GM18511 (cell line): ENCODE measurements around the gene USH1C.

Experiments
- ATAC-seq: cut with Tn5 transposase; IDR thresholded peaks from one replicate; pipeline ENCODE4 v1.9.1; 2021; ENCODE audit warnings: mild to moderate bottlenecking, moderate library complexity; ENCODE audit not compliant: unreplicated experiment

Gene USH1C

GRCh38 chr11:17571431-17572358 is 27.5 kb upstream of the USH1C start:
- no peak for ATAC-seq

DNA sequence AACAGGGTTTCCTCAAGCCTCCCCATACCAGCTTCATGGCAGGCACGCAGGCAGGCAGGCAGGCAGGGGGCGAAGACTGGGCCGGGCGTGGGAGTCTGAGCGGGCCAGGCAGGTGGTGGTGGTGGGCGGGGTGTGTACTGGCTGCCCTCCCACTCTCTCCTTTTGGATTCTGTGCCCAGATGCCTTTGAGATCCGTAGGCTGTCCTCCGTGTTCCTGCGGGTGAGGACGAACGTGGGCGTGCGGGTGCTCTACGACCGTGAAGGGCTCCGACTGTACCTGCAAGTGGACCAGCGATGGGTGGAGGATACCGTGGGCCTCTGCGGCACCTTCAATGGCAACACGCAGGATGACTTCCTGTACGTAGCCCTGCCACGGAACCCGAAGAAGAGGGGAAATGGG is 25.8 kb upstream of the USH1C start:
- no peak for ATAC-seq

GRCh38 chr11:17568944-17569343 is 24.7 kb upstream of the USH1C start:
- ATAC-seq: no peak

DNA sequence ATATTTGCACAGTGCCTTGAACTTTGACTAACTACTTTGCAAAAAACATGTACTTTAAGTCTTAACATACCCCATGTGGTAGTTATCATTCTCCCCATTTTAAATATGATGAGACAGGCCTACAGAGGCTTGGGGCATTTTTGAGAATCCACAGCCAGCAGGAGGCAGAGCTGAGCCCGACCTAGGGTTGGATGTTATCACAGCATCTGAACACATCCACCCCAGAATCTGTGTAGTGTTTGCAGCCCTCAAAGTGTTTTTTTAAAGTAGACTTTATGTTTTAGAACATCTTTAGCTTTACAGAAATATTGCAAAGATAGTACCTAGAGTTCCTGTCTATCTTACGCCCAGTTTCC is 20.4 kb upstream of the USH1C start:
- no peak for ATAC-seq

GRCh38 chr11:17563961-17564686 is 19.9 kb upstream of the USH1C start:
- ATAC-seq: no peak

DNA sequence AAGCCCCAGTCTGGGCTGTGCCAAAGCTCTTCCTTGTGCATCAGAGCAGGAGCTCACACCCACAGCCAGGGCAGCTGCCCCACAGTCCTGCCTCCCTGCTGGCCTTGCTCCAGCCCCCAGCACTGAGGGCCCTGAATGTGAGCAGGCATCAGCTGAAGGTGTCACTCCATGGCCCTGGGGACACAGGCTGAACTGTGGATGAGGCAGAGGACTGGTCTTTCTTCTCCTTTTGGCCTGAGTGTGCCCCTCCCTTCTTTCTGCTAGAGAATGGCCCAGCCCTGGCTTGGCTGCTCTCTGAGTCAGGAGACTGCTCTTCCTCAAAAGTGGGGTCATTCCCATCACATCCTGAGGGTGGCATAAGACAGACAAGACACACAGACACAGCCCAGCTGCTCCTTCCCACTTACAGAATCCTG is 19.0 kb upstream of the USH1C start:
- ATAC-seq: no peak

DNA sequence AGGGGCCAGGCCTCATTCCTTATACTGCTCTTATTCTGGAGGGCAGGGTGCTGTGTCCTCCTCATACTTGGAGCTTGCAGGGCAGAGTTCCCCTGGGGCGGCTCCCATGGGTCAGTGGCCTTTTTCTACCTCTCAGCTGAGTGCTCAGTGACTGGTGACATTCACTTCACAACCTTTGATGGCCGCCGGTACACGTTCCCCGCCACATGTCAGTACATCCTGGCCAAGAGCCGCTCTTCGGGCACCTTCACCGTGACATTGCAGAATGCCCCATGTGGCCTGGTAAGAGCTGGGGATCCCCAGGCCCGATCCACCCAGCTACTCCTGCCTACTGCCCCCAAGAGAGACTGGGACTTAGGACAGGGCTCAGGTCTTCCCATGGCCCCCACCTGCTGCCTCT is 17.3 kb upstream of the USH1C start:
- no peak for ATAC-seq

- no peak for ATAC-seq
Observed at GRCh38 chr11:17561111-17561415, 16.8 kb upstream of the USH1C start.

GRCh38 chr11:17560281-17561110 is 16.3 kb upstream of the USH1C start:
- ATAC-seq: no peak

DNA sequence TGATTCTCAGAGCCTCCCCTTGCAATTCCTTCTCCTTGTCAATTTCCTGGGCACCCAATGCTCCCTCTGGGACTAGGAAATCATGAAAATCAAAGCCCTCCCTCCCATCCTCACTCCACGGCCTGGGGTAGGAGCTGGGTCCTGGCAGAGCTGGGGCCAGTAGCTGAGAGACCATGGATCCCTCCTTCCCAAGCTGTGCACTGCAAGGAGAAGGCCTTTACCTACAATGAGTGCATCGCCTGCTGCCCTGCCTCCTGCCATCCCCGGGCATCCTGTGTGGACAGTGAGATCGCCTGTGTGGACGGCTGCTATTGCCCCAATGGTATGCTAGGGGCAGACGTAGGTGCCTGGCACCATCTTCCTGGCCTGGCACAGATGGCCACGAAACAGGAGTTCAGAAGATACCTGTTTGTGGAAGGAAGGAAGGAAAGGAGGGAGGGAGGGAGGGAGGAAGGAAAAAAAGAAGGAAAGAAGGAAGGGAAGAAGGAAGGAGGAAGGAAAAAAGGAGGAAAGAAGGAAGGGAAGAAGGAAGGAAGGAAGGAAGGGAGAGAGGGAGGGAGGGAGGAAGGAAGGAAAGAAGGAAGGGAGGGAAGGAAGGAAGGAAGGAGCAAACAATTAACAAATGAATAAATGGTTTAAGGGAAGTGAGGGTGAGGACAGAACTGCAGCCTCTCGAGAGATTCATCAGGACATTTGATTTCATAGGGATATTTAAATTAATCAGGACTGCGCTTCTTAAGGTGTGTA is 15.3 kb upstream of the USH1C start:
- ATAC-seq: no peak

DNA sequence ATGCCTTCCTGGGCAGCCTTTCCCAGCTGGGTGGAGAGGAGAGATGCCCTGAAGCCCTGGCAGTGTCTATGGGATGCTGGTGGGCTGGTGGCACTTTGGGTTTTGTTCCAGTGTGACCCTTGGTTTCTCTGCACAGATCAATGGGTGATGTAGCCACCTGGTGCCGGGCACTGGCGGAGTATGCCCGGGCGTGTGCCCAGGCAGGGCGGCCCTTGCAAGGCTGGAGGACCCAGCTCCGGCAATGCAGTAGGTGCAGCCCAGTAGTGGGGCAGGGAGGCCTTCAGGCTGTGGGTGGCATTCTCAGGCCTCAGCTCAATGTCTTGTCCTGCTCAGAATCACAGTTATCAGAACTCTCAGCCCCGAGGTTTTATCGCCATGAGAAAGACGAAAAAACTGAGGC is 14.7 kb upstream of the USH1C start:
- ATAC-seq: no peak

GRCh38 chr11:17558025-17558780 is 14.0 kb upstream of the USH1C start:
- ATAC-seq: no peak

DNA sequence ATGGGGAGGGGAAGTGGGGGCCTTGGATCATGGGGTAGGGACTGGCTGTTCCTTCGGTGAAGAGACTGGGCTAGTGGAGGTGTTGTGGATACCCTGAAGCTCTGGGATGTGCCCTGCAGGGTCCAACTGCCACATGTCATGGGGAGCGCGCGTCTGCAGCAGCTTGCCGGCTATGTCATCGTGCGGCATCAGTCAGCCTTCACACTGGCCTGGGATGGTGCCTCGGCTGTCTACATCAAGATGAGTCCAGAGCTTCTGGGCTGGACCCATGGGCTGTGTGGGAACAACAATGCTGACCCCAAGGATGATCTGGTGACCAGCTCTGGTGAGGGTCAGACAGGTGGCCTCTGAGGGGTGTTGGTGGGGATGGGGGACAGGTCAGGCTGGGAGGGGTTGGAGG is 12.8 kb upstream of the USH1C start:
- no peak for ATAC-seq

DNA sequence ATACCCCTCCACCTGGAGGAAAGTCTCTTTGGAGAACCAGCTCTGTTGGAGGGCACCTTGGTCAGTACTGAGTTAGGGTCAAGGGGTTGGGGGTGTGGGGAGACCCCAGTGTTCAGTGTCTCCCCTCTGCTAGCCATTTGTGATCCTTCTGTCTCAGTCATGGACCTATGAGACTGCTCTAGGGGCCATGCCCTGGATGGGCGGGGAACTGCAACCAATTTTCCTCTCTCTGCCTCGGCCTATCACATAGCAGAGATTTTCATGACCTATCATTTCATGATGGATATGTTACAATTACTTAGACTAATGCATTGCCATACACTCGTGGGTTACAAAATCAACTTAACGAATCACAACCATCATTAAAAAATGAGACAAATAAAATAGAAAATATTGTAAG is 10.3 kb upstream of the USH1C start:
- ATAC-seq: no peak

DNA sequence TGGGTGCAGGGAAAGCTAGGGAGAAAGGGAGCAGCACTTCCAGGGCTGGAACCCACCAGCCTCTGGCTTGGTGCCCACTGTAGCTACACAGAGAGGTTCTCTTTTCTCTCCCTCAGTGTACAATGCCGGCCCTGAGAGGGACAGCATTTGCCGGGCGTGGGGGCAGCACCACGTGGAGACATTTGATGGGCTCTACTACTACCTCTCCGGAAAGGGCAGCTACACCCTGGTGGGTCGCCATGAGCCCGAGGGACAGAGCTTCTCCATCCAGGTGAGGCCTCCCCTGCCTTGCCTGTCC is 9.0 kb upstream of the USH1C start:
- ATAC-seq: no peak

GRCh38 chr11:17552392-17553248 is 8.4 kb upstream of the USH1C start:
- ATAC-seq: no peak

DNA sequence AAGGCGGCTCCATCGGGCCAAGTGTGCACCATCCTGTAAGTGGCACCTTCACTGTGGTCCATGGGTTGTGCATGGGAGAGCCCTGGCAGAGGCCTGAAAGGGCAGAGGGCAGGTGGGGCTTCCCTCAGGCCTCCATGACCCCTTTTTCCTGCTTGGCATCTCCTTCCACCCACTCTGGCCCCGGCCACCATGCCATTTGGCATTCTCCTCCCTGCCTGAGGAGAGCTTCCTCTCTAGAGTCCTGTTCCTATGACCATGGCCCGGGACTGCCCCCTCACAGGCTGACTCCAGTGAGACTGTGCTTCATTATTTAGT is 7.8 kb upstream of the USH1C start:
- no peak for ATAC-seq

GRCh38 chr11:17551347-17552040 is 7.3 kb upstream of the USH1C start:
- ATAC-seq: no peak
